ENCODE results near the gene FRZB.
A peak's percentile ranks its signal among the peaks of the same experiment; 100 is the strongest.
"Not testable (repeated sequence)": the region's sequence is repeated elsewhere in the genome, so short reads cannot be mapped to it uniquely, and the experiment has no call there.

FRZB gene

DNA sequence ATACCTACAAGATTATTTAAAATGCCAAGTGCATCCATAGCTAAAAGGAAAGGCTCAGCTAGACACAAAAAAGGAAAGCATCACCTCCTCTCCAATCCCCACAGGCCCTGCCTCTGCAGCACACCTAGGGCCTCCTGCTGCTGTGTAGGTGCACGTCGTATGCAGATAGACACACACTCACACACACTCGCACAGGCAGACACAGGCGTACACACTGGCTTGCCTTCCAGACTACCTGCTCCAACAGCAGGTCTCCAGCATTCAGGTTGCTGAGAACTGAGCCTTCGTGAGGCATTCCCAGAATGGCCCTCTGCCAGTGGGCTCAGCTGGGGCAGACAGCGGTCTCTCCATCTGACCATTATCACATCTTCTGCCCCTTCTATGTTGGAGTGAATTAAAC is 35.3 kb upstream of the FRZB start:
- no peak for DNase-seq (ENCODE audit: low read depth, low spot score)
- no peak overlapping the region for H3K4me3 ChIP-seq (ENCODE audit: low read depth, low read length)
- TF ChIP-seq, protein P1, sequence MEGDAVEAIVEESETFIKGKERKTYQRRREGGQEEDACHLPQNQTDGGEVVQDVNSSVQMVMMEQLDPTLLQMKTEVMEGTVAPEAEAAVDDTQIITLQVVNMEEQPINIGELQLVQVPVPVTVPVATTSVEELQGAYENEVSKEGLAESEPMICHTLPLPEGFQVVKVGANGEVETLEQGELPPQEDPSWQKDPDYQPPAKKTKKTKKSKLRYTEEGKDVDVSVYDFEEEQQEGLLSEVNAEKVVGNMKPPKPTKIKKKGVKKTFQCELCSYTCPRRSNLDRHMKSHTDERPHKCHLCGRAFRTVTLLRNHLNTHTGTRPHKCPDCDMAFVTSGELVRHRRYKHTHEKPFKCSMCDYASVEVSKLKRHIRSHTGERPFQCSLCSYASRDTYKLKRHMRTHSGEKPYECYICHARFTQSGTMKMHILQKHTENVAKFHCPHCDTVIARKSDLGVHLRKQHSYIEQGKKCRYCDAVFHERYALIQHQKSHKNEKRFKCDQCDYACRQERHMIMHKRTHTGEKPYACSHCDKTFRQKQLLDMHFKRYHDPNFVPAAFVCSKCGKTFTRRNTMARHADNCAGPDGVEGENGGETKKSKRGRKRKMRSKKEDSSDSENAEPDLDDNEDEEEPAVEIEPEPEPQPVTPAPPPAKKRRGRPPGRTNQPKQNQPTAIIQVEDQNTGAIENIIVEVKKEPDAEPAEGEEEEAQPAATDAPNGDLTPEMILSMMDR (IDR thresholded peaks at IDR 0.05; ENCODE audit: low read depth, low read length), result no peak
- in situ Hi-C loops (cut with HindIII; ENCODE audit: low sequenced_read_pairs), result no loop called here

DNA sequence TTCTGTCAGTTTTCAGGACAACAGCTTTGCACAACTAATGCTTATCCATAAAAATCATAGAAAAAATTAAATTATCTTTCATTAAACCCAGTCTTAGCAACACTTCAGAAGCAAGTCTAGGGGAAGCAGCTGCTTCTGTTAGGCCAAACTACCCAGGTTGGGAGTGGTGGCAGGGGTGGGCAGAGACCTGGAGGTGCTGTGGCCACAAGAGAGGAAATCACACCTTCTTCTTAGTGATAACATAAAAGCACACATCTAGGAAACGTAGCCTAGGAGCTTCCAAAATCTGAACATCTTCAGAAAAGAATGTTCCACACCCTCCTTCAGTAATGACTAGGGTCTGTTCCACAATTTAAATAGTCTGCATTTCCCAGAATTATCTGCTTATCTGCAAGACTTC is 32.3 kb upstream of the FRZB start:
- H3K4me3 ChIP-seq (ENCODE audit: low read depth, low read length), result no peak overlapping the region
- no peak for DNase-seq (ENCODE audit: low read depth, low spot score)
- in situ Hi-C loops (cut with HindIII; ENCODE audit: low sequenced_read_pairs), result no loop called here
- TF ChIP-seq, protein P1 (IDR thresholded peaks at IDR 0.05; ENCODE audit: low read depth, low read length), result no peak

DNA sequence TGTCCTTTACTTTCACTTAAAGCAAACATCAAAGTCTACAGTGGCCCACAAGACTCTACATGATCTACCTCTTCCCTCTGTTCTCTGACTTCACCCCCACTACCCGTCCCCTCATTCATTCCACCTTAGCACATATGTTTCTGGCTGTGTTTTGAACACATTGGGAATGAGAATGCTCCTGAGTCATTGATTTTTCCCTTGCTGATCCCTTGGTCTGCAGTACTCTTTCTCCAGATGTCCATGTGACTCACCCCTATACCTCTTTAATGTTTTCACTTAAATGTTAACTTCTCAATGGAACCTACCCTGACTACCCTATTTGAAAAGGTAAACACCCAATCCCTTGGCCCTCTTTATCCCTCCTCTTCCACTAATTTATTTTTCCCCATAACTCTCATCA is 30.7 kb upstream of the FRZB start:
- TF ChIP-seq, protein P1 (IDR thresholded peaks at IDR 0.05; ENCODE audit: low read depth, low read length), result no peak
- DNase-seq (ENCODE audit: low read depth, low spot score), result peak; percentile 73
- in situ Hi-C loops (cut with HindIII; ENCODE audit: low sequenced_read_pairs), result no loop called here
- H3K4me3 ChIP-seq (ENCODE audit: low read depth, low read length), result no peak overlapping the region

DNA sequence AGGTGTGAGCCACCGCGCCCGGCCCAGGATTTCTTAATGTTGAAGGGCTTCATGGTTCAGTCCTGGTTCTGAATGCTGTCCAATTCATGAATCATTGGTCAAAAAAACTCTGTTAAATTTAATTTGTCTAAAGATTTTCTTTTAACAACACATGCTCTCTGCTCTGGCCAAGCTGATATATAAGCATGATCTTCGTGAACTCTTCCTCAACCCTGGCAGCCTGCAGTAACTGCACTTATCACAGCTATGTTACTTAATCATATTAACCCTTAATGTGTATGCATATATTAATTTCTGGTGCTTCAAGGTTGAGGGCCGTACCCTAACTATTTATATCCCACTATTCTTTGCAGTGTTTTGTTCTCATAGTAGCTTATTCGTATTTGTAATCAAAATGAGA is 29.4 kb upstream of the FRZB start:
- TF ChIP-seq, protein P1 (IDR thresholded peaks at IDR 0.05; ENCODE audit: low read depth, low read length), result no peak
- in situ Hi-C loops (cut with HindIII; ENCODE audit: low sequenced_read_pairs), result no loop called here
- H3K4me3 ChIP-seq (ENCODE audit: low read depth, low read length), result no peak overlapping the region
- DNase-seq (ENCODE audit: low read depth, low spot score), result no peak

DNA sequence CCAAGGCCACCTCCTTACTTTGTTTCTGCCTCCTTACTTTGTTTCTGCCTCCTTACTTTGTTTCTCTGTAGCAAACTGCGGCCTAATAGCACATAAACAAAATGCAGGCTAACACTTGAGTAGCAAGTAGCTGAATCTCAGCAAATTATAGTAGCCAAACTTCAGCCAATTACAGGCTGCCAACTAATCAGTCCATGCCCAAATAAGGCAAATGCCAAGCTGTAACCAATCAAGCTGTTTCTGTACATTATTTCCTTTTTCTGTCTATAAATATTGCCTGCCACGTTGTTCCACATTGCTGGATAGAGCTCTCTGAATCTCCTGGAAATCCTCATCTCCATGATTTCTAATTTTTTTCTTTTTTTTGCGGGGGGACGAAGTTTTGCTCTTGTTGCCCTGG is 28.7 kb upstream of the FRZB start:
- DNase-seq (ENCODE audit: low read depth, low spot score), result no peak
- in situ Hi-C loops (cut with HindIII; ENCODE audit: low sequenced_read_pairs), result no loop called here
- no peak overlapping the region for H3K4me3 ChIP-seq (ENCODE audit: low read depth, low read length)
- TF ChIP-seq, protein P1 (IDR thresholded peaks at IDR 0.05; ENCODE audit: low read depth, low read length), result no peak

DNA sequence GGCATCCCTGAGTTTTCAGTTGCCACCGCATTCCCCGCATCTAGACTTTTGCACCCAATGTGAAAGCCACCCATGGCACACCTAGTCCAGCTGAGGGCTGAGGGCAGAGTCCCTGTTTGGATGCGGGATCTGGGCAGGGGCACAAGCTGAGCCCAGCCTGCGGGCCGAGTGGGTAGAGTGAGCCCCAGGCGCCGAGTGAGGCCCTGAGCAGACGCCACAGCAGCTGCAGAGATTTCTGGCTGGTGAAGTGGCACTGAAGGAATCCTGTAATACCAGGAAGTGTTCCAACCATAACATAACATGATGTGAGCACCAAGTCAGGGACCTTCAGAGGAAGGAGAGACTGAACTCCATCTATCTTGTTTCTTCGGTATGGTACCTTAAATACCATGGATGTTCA is 27.7 kb upstream of the FRZB start:
- no peak overlapping the region for H3K4me3 ChIP-seq (ENCODE audit: low read depth, low read length)
- TF ChIP-seq, protein P1 (IDR thresholded peaks at IDR 0.05; ENCODE audit: low read depth, low read length), result no peak
- in situ Hi-C loops (cut with HindIII; ENCODE audit: low sequenced_read_pairs), result no loop called here
- peak; percentile 41 for DNase-seq (ENCODE audit: low read depth, low spot score)

DNA sequence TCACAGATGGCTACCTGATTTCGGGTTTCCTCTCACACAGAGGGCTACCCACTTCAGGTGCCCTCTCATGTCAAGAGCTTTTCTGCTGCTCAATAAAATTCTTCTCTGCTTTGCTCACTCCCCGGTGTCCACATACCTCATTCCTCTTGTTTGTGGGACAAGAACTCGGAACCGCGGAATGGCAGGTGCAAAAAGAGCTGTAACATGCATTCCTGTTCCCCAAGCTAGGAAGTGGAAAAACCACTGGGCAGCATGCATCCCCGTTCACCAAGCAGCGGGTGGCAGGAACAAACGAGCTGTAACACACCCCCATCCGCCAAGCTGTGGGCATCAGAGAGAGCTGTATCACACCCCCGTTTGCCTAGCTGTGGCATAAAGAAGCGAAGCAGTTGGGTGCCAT is 27.2 kb upstream of the FRZB start:
- DNase-seq (ENCODE audit: low read depth, low spot score), result no peak
- in situ Hi-C loops (cut with HindIII; ENCODE audit: low sequenced_read_pairs), result no loop called here
- TF ChIP-seq, protein P1 (IDR thresholded peaks at IDR 0.05; ENCODE audit: low read depth, low read length), result no peak
- H3K4me3 ChIP-seq (ENCODE audit: low read depth, low read length), result no peak overlapping the region

DNA sequence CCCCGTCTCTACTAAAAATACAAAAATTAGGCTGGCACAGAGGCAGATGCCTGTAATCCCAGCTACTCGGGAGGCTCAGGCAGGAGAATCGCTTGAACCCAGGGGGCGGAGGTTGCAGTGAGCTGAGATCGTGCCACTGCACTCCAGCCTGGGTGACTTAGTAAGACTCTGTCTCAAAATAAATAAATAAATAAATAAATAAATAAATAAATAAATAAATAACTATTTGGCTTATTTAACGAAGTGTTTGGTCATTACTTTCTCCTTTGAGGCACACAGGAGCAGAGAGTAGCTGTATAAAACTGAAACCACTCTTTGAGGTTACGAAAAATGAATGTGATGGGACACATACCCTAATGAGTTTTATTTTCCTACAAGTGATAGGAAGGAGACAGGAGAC is 26.6 kb upstream of the FRZB start:
- H3K4me3 ChIP-seq (ENCODE audit: low read depth, low read length); DNase-seq (ENCODE audit: low read depth, low spot score); in situ Hi-C loops (cut with HindIII; ENCODE audit: low sequenced_read_pairs): not testable (repeated sequence)
